ENCODE data around the gene ANTKMT.

DNA sequence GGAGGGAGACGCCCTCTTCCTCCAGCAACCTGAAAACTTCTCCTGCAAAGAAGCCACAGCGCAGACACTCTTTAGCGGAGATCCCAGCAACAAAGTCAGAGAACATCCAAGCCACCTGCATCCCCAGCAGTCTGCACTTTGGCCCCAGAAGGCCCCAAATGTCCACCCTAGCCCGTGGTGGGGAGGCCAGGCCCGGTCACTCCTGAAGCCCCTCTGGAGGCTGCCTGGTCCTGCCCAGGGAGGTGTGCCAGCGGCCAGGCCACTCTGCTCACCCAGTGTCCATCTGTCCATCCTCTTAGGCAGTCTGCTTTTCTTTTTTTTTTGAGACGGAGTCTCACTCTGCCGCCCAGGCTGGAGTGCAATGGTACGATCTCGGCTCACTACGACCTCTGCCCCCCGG is 11.4 kb downstream of the ANTKMT start:
- TF ChIP-seq, protein P1, sequence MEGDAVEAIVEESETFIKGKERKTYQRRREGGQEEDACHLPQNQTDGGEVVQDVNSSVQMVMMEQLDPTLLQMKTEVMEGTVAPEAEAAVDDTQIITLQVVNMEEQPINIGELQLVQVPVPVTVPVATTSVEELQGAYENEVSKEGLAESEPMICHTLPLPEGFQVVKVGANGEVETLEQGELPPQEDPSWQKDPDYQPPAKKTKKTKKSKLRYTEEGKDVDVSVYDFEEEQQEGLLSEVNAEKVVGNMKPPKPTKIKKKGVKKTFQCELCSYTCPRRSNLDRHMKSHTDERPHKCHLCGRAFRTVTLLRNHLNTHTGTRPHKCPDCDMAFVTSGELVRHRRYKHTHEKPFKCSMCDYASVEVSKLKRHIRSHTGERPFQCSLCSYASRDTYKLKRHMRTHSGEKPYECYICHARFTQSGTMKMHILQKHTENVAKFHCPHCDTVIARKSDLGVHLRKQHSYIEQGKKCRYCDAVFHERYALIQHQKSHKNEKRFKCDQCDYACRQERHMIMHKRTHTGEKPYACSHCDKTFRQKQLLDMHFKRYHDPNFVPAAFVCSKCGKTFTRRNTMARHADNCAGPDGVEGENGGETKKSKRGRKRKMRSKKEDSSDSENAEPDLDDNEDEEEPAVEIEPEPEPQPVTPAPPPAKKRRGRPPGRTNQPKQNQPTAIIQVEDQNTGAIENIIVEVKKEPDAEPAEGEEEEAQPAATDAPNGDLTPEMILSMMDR (IDR thresholded peaks at IDR 0.05), result no peak
- no peak for TF ChIP-seq EP300 (IDR thresholded peaks at IDR 0.05)
